Measurements from ENCODE around the gene RFC2.
"Not testable (repeated sequence)": the region's sequence is repeated elsewhere in the genome, so short reads cannot be mapped to it uniquely, and the experiment has no call there.

Gene RFC2

DNA sequence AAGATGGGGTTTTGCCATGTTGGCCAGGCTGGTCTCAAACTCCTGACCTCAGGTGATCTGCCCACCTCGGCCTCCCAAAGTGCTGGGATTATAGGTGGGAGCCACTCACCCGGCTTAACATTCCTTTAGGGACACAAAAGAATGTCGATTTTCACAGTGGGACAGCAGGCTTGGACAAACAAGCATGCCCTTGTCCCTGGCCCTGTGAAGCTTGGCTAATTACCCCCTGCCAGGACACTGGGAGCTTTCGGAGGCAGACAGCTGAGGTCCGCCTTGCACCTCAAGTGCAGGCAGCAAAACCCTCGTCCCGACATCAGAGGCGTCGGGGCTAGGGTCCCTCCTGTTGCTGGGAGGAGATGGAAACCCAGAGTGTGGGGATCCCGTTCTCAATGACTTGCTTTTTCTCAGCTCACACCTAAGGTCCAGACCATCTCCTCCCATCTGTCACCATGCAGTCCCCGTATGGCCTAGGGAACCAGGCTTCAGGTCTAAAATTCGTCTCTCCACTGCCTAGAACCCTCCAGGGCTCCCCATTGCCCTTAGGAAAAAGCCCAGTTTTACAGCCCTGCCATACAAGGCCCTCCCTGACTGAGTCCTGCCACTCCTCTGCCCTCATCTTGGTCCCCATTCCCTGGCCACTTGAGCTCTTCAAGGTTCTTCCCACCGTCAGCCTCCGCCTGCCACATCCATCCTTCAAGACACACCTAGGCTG lies 28.7 kb upstream of the RFC2 start:
- no peak for DNase-seq

- no peak for DNase-seq
Observed at GRCh38 chr7:74280985-74281384, 26.8 kb upstream of the RFC2 start.

DNA sequence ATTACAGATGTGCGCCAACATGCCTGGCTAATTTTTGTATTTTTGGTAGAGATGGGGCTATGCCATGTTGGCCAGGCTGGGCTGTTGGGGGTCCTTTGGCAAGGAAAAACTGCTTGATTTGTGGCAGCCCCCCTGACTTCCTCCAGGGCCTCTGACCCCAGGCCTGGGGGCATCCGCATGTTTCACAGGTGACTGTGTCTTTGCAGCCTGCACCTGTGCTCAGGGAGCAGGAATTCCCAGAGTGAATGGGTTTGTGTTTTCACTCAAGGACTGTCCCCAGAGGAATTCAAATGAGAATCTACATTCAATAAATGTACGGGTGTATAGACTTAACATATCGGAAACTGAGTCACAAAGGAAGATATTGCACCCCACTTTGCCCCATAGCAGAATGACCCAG lies 23.4 kb upstream of the RFC2 start:
- no peak for DNase-seq

- DNase-seq = no peak
Observed at GRCh38 chr7:74275401-74275881, 21.2 kb upstream of the RFC2 start.

- peak; percentile 48 for DNase-seq
Observed at GRCh38 chr7:74272305-74273038, 18.3 kb upstream of the RFC2 start.

DNA sequence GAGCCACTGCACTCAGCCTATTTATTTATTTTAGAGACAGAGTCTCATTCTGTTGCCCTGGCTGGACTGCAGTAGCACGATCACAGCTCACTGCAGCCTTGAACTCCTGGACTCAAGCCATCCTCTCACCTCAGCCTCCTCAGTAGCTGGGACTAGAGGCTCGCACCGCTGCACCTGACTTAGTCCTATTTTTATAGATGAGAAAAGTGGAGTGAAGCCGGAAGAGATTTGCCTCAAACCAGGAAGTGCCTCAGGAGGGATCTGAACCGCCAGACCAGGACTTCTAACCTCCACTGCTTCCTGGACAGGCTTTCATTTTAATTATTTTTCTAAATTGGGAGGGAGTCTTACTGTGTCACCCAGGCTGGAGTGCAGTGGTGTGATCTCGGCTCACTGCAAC lies 17.5 kb upstream of the RFC2 start:
- no peak for DNase-seq

DNA sequence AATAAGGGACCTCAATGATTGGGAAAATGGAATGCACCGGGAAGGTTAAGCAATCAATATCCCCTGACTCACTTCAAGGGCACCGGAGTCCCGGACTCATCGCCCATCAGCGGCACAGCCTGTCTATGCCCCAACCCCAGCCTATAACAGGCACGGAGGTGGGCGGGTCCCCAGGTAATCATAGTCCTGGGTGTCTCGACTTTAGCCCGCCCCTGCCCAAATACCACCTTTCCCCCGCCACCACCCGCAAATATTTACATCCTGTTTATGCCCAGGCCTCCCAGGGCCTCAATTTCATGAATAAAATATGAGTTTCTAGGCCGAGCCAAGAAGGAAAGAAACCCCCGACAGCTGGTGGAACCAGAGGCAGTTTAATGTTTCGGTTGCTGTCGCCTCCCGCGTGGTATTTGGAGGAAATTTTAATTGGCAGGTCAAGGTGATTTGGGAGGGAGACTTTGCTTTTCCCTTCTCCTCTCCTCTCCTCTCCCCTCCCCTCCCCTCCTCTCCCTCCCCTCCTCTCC lies 15.6 kb upstream of the RFC2 start:
- no peak for DNase-seq

- DNase-seq = no peak
Observed at GRCh38 chr7:74267756-74268565, 13.8 kb upstream of the RFC2 start.

- DNase-seq = no peak
Observed at GRCh38 chr7:74266191-74266963, 12.2 kb upstream of the RFC2 start.

DNA sequence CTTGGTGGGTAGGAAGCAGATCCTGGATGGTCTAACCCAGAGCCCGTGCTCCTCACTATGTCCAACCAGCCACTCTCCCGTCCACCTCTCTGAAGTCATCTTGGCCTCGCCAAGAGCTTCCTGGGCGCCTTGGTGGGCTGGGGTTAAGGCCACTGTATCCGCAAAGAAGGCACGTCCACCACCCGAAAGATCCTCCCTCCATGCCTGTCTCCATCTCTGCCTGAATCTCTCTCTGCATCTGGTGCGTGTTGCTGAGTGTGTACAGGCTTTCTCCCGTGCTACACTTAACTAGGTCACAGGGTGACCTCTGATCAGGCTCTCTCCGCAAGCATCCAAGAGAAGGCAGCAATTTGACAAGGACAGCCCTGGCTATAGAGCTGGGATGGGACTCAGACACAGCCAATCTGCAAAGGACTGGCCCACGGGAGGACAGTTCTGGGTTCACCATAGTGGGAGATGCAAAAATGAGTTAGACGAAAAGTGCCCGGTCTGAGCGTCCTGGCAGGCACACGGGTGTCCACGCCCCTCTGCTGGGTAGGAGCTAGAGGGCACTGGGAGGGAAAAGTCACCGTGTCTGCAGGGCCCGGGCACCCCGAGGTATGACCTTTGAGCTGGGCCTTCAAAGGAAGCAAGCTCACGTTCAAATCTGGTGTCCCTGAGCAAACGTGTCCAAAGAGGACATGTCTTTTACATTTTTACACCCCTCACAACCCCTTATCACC lies 9.4 kb upstream of the RFC2 start:
- DNase-seq = no peak

GRCh38 chr7:74262639-74263398 lies 8.6 kb upstream of the RFC2 start:
- DNase-seq = no peak

- DNase-seq = no peak
Observed at GRCh38 chr7:74258639-74259038, 4.4 kb upstream of the RFC2 start.

DNA sequence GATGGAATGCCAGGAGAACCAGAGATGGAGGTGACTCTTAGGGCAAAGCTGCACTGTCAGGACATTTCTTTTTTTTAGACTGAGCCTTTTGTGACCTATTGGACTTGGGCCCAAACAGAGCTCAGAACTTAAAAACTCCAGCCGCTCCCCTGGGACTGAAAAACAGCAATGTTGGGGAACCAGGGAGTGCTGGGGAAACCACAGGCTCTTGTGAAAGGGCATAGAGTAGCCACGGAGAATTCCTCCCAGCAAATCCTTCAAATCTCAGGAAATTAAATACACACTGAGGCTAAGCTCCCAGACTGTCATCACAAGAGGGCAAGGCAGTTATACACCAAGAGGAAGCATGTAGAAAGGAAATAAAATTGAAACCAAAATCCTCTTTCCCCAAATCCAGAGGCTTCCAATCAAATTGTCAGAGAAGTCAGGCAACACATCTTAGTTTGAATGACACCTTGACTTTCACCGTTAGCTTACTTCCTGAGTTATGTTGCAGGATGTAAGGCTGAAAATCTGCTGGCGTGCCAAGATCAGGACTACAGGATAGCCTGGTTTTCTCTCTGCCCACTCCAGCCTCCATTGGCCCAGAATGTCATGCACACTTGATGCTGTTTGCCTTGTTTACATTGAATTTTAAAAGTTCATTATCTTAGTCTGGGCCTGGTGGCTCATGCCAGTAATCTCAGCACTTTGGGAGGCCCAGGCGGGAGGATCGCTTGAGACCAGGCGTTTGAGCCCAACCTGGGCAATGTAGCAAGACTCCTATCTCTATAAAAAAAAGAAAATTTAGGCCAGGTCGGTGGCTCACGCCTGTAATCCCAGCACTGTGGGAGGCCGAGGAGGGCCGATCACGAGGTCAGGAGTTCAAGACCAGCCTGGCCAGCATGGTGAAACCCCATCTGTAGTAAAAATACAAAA lies 2.6 kb upstream of the RFC2 start:
- DNase-seq = no peak

- DNase-seq = not testable (repeated sequence)
Observed at GRCh38 chr7:74255461-74255860, 1.3 kb upstream of the RFC2 start.

GRCh38 chr7:74254858-74255379 lies 720 bp upstream of the RFC2 start:
- no peak for DNase-seq

DNA sequence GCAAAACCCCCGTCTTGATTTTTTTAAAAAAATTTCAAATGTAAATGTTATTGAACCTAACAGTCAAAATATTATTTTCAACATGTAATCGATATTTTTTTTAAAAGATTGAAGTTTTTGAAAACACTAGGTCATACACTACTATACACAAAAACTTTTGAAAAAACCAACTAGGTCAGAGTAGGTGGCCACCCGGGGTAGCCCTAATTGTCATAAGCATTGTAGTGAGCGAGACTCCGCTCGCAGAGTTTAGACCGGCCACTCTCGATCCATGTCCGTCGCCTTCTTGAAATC lies 417 bp downstream of the RFC2 start:
- DNase-seq = no peak

DNA sequence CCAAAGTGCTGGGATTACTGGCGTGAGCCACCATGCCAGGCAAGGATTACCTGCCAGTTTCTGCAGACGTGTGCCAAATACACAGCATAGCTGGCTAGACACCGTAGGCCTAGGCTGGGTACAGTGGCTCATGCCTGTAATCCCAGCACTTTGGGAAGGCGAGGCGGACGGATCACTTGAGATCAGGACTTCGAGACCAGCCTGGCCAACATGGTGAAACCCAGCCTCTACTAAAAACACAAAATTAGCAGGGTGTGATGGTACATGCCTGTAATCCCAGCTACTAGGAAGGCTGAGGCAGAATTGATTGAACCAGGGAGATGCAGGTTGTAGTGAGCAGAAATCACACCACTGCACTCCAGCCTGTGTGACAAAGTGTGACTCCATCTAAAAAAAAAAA lies 868 bp downstream of the RFC2 start:
- DNase-seq = no peak

GRCh38 chr7:74252893-74253292 lies 1.3 kb downstream of the RFC2 start:
- no peak for DNase-seq

GRCh38 chr7:74249058-74249457 lies 5.1 kb downstream of the RFC2 start:
- DNase-seq = not testable (repeated sequence)

GRCh38 chr7:74248156-74248555 lies 6.0 kb downstream of the RFC2 start:
- DNase-seq = no peak

All from SIG-M5 (cell line).